ENCODE measurements around the gene C3orf20. TPM values are rescaled to one million over a fixed set of nuclear protein-coding genes. Genes with fewer than 3 reads are reported as not detected.

C3orf20 gene
- total RNA-seq, 1 experiment from 2014 or later, result not detected

DNA sequence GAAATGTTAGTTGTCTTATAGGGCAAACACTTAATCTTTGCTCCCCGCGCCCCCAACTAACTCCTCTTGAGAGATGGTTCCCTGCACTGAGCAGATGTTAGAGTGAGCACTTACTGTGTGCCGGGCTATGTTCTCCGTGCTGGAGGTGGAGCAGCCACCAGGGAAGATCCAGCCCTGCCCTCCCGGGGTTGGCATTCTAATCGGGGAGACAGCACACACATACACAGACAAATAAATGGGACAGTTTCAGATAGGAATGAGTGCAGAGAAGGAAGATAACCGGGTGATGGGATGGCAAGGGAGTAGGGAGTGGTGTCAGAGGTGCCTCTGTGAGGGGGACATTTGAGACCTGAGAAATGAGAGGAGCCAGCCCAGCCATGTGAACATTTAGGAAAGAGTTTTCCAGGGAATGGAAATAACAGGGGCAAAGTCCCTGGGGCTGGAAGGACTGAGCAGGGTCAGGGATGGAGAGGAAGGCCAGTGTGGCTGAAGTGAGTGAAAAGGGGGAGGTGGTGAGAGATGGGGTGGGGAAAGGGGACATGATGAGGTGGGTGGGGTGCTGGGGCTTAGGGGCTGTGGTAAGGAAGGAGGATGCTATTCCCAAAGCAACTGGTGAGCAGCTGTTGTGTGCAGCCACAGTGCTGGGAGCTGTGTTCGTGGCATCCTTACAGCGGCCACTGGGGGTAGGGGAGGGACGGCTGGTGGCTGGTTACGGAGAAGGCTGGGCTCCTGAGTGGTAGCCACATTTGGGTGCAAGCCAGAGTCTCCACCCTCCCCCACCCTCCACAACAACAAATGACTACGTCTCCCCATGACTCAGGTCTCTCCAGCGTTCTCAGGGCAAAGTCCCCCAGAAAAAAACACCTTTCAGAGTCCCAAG lies 128.4 kb downstream of the C3orf20 start:
- H3K4me3 Mint-ChIP-seq, result no peak overlapping the region
- peaks cover 10% of the 10 kb centered on the region for H3K9me3 Mint-ChIP-seq
- no peak for DNase-seq (ENCODE audit: low spot score)
- H3K27me3 Mint-ChIP-seq (ENCODE audit: low read depth), result peaks cover 18% of the 10 kb centered on the region
- ChIA-PET CTCF (interaction anchor here (1.0 to 1.6 kb wide), 3 partner anchors 22 to 122 kb away, joined by 3 to 4 read pairs (median 4); no protein-coding TSS in a partner anchor), POLR2A (no interaction called here)
- no peaks in the 10 kb centered on the region for H3K36me3 Mint-ChIP-seq
- ATAC-seq, result peak; percentile 54
- H3K27ac Mint-ChIP-seq, result no peak overlapping the region
- TF ChIP-seq, protein P1, sequence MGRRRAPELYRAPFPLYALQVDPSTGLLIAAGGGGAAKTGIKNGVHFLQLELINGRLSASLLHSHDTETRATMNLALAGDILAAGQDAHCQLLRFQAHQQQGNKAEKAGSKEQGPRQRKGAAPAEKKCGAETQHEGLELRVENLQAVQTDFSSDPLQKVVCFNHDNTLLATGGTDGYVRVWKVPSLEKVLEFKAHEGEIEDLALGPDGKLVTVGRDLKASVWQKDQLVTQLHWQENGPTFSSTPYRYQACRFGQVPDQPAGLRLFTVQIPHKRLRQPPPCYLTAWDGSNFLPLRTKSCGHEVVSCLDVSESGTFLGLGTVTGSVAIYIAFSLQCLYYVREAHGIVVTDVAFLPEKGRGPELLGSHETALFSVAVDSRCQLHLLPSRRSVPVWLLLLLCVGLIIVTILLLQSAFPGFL (CRISPR knock-in tag; IDR thresholded peaks at IDR 0.05; ENCODE audit: borderline replicate concordance), result no peak
- TF ChIP-seq SP1 (CRISPR knock-in tag; conservative IDR thresholded peaks at IDR 0.05) (no peak), HMGA2 (CRISPR knock-in tag; IDR thresholded peaks at IDR 0.05) (no peak), TCF7 (CRISPR knock-in tag; IDR thresholded peaks at IDR 0.05; ENCODE audit: low read depth) (no peak), CTCF (IDR thresholded peaks at IDR 0.05) (no peak), ZNF232 (CRISPR knock-in tag; IDR thresholded peaks at IDR 0.05) (no peak), ZNF671 (CRISPR knock-in tag; IDR thresholded peaks at IDR 0.05) (no peak), SMAD3 (CRISPR knock-in tag; IDR thresholded peaks at IDR 0.05; ENCODE audit: borderline replicate concordance) (no peak)
- TF ChIP-seq, protein P2, sequence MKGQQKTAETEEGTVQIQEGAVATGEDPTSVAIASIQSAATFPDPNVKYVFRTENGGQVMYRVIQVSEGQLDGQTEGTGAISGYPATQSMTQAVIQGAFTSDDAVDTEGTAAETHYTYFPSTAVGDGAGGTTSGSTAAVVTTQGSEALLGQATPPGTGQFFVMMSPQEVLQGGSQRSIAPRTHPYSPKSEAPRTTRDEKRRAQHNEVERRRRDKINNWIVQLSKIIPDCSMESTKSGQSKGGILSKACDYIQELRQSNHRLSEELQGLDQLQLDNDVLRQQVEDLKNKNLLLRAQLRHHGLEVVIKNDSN (CRISPR knock-in tag; IDR thresholded peaks at IDR 0.05), result no peak
- TF ChIP-seq, protein P3, sequence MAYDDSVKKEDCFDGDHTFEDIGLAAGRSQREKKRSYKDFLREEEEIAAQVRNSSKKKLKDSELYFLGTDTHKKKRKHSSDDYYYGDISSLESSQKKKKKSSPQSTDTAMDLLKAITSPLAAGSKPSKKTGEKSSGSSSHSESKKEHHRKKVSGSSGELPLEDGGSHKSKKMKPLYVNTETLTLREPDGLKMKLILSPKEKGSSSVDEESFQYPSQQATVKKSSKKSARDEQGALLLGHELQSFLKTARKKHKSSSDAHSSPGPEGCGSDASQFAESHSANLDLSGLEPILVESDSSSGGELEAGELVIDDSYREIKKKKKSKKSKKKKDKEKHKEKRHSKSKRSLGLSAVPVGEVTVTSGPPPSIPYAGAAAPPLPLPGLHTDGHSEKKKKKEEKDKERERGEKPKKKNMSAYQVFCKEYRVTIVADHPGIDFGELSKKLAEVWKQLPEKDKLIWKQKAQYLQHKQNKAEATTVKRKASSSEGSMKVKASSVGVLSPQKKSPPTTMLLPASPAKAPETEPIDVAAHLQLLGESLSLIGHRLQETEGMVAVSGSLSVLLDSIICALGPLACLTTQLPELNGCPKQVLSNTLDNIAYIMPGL (CRISPR knock-in tag; IDR thresholded peaks at IDR 0.05), result no peak
- H3K4me1 Mint-ChIP-seq, result peaks cover 16% of the 10 kb centered on the region

DNA sequence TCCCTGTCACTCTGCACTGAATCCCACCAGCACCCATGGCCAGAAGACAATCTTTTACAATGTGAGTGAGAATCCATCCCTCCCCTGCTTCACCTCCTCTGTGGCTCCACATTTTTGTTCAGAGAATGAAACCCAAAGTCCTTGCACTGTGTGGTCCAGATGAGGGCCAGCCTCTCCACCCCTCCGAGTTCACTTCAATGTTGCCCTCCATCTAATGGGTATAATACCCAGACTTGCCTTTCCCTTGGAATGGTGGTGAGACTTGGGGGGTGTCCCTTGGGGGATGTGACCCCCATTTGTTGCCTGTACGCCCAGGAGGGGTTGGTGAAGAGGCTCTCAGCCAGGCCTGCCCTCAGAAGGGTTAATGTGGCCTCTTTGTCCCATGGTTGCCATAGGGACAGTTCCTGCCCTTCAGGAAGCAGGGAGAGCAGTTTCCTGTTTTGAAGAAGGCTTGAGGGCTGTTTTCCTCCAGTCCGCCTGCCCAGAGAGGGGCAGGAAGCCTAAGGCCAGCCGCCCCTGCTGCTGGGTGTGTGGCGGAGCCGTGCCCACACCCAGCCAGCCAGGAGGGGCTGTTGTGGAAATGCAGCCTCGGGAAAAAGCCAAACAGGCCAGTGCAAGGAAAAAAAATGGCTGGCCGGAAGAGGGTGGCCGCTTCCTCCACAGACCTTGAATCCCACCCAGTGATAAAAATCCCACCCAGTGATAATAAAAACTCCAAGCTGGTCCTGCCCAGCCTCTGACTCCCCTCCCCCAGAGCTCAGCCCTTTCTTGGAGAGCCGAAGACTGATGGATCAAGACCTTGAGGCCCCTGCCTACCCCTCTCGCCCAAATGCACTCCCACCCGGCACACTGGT lies 129.3 kb downstream of the C3orf20 start:
- CTCF ChIA-PET, result interaction anchor here (1.0 to 1.6 kb wide), 4 partner anchors 23 to 122 kb away, joined by 3 to 4 read pairs (median 4); no protein-coding TSS in a partner anchor
- H3K4me1 Mint-ChIP-seq, result peaks cover 17% of the 10 kb centered on the region
- peaks cover 25% of the 10 kb centered on the region for H3K27me3 Mint-ChIP-seq (ENCODE audit: low read depth)
- H3K4me3 Mint-ChIP-seq, result no peak overlapping the region
- POLR2A ChIA-PET, result no interaction called here
- H3K36me3 Mint-ChIP-seq, result no peaks in the 10 kb centered on the region
- no peak overlapping the region; the same call in 1 of the 2 replicates for H3K27ac Mint-ChIP-seq
- no peak for DNase-seq (ENCODE audit: low spot score)
- ATAC-seq, result peak; percentile 41; the same call in 1 of the 2 replicates
- peaks cover 8% of the 10 kb centered on the region for H3K9me3 Mint-ChIP-seq
- TF ChIP-seq TEAD1 (CRISPR knock-in tag; IDR thresholded peaks at IDR 0.05) (no peak), ZNF232 (CRISPR knock-in tag; IDR thresholded peaks at IDR 0.05) (no peak), SMAD3 (CRISPR knock-in tag; IDR thresholded peaks at IDR 0.05; ENCODE audit: borderline replicate concordance) (no peak), MYBL2 (CRISPR knock-in tag; IDR thresholded peaks at IDR 0.05) (no peak), KAT7 (CRISPR knock-in tag; IDR thresholded peaks at IDR 0.05; ENCODE audit: borderline replicate concordance) (no peak), CBFB (CRISPR knock-in tag; IDR thresholded peaks at IDR 0.05; ENCODE audit: low read depth) (no peak), FOXK1 (CRISPR knock-in tag; IDR thresholded peaks at IDR 0.05) (no peak), SOX15 (CRISPR knock-in tag; IDR thresholded peaks at IDR 0.05) (no peak), GABPB1 (CRISPR knock-in tag; IDR thresholded peaks at IDR 0.05) (no peak), NFYB (CRISPR knock-in tag; conservative IDR thresholded peaks at IDR 0.05; ENCODE audit: low read depth) (no peak), ERG (CRISPR knock-in tag; IDR thresholded peaks at IDR 0.05) (no peak), ZNF423 (CRISPR knock-in tag; IDR thresholded peaks at IDR 0.05) (no peak), JUN (CRISPR knock-in tag; IDR thresholded peaks at IDR 0.05) (no peak), RORB (CRISPR knock-in tag; IDR thresholded peaks at IDR 0.05) (no peak), USF2 (CRISPR knock-in tag; IDR thresholded peaks at IDR 0.05) (no peak)

Measured in WTC11 (cell line).